Chondrocyte (in vitro differentiated cells): Measurements from ENCODE around the gene CAPN10. TPM values are rescaled to one million over a fixed set of nuclear protein-coding genes. Genes with fewer than 3 reads are reported as not detected.

Experiments
- DNase-seq: peaks from one replicate; pipeline ENCODE4 v3.0.0; 2021; ENCODE audit warnings: mixed read lengths, low spot score
- H3K27ac Mint-ChIP-seq: one replicate; pipeline ENCODE4 v1.8.0; 2021; ENCODE audit warnings: mild to moderate bottlenecking, moderate library complexity, mixed read lengths; ENCODE audit not compliant: unreplicated experiment
- H3K27me3 Mint-ChIP-seq: 2 replicates; pipeline ENCODE4 v1.8.0; 2021; ENCODE audit warnings: low read depth, mixed read lengths
- H3K36me3 Mint-ChIP-seq: 2 replicates; pipeline ENCODE4 v1.8.0; 2021; ENCODE audit warnings: low read depth, mixed read lengths
- H3K4me1 Mint-ChIP-seq: 2 replicates; pipeline ENCODE4 v1.8.0; 2021; ENCODE audit warnings: low read depth, mild to moderate bottlenecking, mixed read lengths
- H3K4me3 Mint-ChIP-seq: one replicate; pipeline ENCODE4 v1.8.0; 2021; ENCODE audit warnings: mild to moderate bottlenecking, moderate library complexity, mixed read lengths; ENCODE audit not compliant: unreplicated experiment
- H3K9me3 Mint-ChIP-seq: 2 replicates; pipeline ENCODE4 v1.8.0; 2021; ENCODE audit warnings: low read depth, mixed read lengths
- CTCF ChIP-seq: fragments of 200-600 bp; sonication (generic); IDR thresholded peaks from 2 replicates; pipeline ENCODE4 v1.5.0; 2021; ENCODE audit warnings: antibody characterized with exemption, mild to moderate bottlenecking, moderate library complexity
- total RNA-seq: library from RNA; stranded (reverse); gene quantifications from 3 replicates; pipeline ENCODE4 v1.2.1, GENCODE V29; 2021

CAPN10 gene
- total RNA-seq, 1 donor from 2014 or later, result 22.7 TPM

GRCh38 chr2:240623531-240624010 is 37.0 kb downstream of the CAPN10 start:
- Mint-ChIP-seq H3K27me3 (no peaks in the 10 kb centered on the region), H3K27ac (no peak overlapping the region), H3K4me3 (no peak overlapping the region), H3K9me3 (peaks cover 3% of the 10 kb centered on the region), H3K36me3 (no peaks in the 10 kb centered on the region), H3K4me1 (peaks cover 7% of the 10 kb centered on the region)
- peak; percentile 84 for DNase-seq
- TF ChIP-seq CTCF, result no peak

- TF ChIP-seq CTCF, result no peak
- peak; percentile 94 for DNase-seq
These were observed 37.7 kb downstream of the CAPN10 start for GRCh38 chr2:240624011-240624949.

GRCh38 chr2:240624950-240625621 is 38.6 kb downstream of the CAPN10 start, which contains the start of gene GPR35:
Gene GPR35 (plus strand): TSS chr2:240625480. CDS start chr2:240629953, 4,473 bp downstream.
- H3K4me3 Mint-ChIP-seq, result no peak within 1 kb of the TSS
- H3K4me1 Mint-ChIP-seq, result peaks cover 7% of the 10 kb centered on the region
- H3K36me3 Mint-ChIP-seq, result no peaks in the 10 kb centered on the region
- no peak within 1 kb of the TSS for H3K27ac Mint-ChIP-seq
- no peaks in the 10 kb centered on the region for H3K27me3 Mint-ChIP-seq
- TF ChIP-seq CTCF, result no peak
- H3K9me3 Mint-ChIP-seq, result no peaks in the 10 kb centered on the region
- peak; percentile 85 for DNase-seq

More at GRCh38 chr2:240624011-240624949, 37.7 kb downstream of the CAPN10 start:
- Mint-ChIP-seq H3K27ac (no peak overlapping the region), H3K4me1 (peaks cover 7% of the 10 kb centered on the region), H3K4me3 (no peak overlapping the region), H3K27me3 (no peaks in the 10 kb centered on the region), H3K9me3 (no peaks in the 10 kb centered on the region), H3K36me3 (no peaks in the 10 kb centered on the region)

GRCh38 chr2:240626531-240627300 is 40.2 kb downstream of the CAPN10 start:
- Mint-ChIP-seq H3K36me3 (no peaks in the 10 kb centered on the region), H3K27me3 (no peaks in the 10 kb centered on the region), H3K4me1 (peaks cover 3% of the 10 kb centered on the region), H3K27ac (no peak overlapping the region), H3K4me3 (no peak overlapping the region), H3K9me3 (no peaks in the 10 kb centered on the region)
- no peak for TF ChIP-seq CTCF
- DNase-seq, result peak; percentile 88
